ENCODE data around the gene ELP1.

DNA sequence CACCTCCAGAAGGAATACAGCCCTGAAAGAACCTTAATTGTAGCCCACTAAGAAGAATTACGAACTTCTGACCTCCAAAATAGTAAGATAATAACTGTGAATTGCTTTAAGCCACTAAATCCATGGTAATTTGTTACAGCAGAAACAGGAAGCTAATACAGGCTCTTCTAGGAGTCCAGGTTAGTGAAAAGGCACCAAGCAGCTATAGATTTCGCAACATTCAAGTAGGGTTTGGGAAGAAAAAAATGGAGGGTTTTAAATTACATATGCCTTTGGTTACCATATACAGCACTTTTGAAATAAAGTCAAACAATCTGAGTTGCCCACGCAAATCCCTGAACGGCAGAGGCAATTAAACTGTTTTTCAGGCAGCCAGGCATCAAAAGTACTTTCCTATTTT is 73.6 kb downstream of the ELP1 start:
- TF ChIP-seq, protein P1, sequence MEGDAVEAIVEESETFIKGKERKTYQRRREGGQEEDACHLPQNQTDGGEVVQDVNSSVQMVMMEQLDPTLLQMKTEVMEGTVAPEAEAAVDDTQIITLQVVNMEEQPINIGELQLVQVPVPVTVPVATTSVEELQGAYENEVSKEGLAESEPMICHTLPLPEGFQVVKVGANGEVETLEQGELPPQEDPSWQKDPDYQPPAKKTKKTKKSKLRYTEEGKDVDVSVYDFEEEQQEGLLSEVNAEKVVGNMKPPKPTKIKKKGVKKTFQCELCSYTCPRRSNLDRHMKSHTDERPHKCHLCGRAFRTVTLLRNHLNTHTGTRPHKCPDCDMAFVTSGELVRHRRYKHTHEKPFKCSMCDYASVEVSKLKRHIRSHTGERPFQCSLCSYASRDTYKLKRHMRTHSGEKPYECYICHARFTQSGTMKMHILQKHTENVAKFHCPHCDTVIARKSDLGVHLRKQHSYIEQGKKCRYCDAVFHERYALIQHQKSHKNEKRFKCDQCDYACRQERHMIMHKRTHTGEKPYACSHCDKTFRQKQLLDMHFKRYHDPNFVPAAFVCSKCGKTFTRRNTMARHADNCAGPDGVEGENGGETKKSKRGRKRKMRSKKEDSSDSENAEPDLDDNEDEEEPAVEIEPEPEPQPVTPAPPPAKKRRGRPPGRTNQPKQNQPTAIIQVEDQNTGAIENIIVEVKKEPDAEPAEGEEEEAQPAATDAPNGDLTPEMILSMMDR (IDR thresholded peaks at IDR 0.05): no peak
- no peak for TF ChIP-seq POLR2A (IDR thresholded peaks at IDR 0.05)
